Heart right ventricle (tissue), 16 donors: ENCODE measurements around the gene MRPL23. TPM values are rescaled to one million over a fixed set of nuclear protein-coding genes. Genes with fewer than 3 reads are reported as not detected.

Source experiments
- ATAC-seq, 8 donors: fragments of 200-7000 bp; cut with Tn5 transposase; one replicate each; pipeline ENCODE4 v1.9.1; 2020; ENCODE audit warnings: mild to moderate bottlenecking in 8 of 8, moderate library complexity in 8 of 8, moderate number of reproducible peaks in 1 of 8
- DNase-seq, 2 donors: peaks; one replicate each; pipeline ENCODE4 v3.0.0-alpha.2; 2020
- H3K27ac ChIP-seq, 10 donors: fragments of 200-600 bp; sonication (generic) in 2 of 10; one replicate each; pipeline versions ENCODE4 v1.5.0 to v1.8.0; 2020 to 2022; ENCODE audit warnings: mild to moderate bottlenecking in 3 of 10
- H3K27me3 ChIP-seq, 7 donors: fragments of 200-600 bp; one replicate each; pipeline ENCODE4 v1.8.0; 2021 to 2022; ENCODE audit warnings: mild to moderate bottlenecking in 2 of 7
- H3K36me3 ChIP-seq, 9 donors: fragments of 200-600 bp; sonication (generic) in 1 of 9; one replicate each; pipeline versions ENCODE4 v1.5.0 to v1.8.0; 2020 to 2022; ENCODE audit warnings: mild to moderate bottlenecking in 2 of 9
- H3K4me1 ChIP-seq, 9 donors: fragments of 200-600 bp; sonication (generic) in 1 of 9; one replicate each; pipeline versions ENCODE4 v1.5.0 to v1.8.0; 2020 to 2022; ENCODE audit warnings: mild to moderate bottlenecking in 4 of 9
- H3K4me3 ChIP-seq, 10 donors: fragments of 200-600 bp; sonication (generic) in 2 of 10; one replicate each; pipeline versions ENCODE4 v1.5.0 to v1.8.0; 2020 to 2022; ENCODE audit warnings: mild to moderate bottlenecking in 7 of 10, moderate library complexity in 2 of 10
- H3K9me3 ChIP-seq, 11 donors: fragments of 200-600 bp in 10 of 11; sonication (generic) in 2 of 11; one replicate each; pipeline versions ENCODE4 v1.5.0 to v1.8.0; 2013 to 2022; ENCODE audit warnings: mild to moderate bottlenecking in 2 of 11, control low read depth in 1 of 11, moderate library complexity in 1 of 11
- WGBS, 2 donors: extraction: QIAGEN DNeasy Blood & Tissue Kit; methylation state at CpG; one replicate each; pipeline ENCODE4 v1.1.7; 2013; ENCODE audit warnings: inconsistent platforms in 1 of 2; 5-methylcytosine and 5-hydroxymethylcytosine counted together
- intact Hi-C, 10 donors: fragments of 100-400 bp; cut with DNase I; formaldehyde crosslinking; loops; one replicate each; pipeline versions ENCODE4 v1.11.1 to v1.14.2; 2022
- polyA plus RNA-seq, 2 donors: library from polyadenylated mRNA; stranded (reverse); fragments of 200-250 nt; gene quantifications; one replicate each; pipeline ENCODE4 v1.2.3, GENCODE V29; 2013
- total RNA-seq, 10 donors: library from RNA; stranded (reverse); fragmentation: NEBNext Ultra II Directional in 3 of 10; extraction: Animal tissue kit (Norgen Biotek cat#: 25700) in 3 of 10; gene quantifications; one replicate each; pipeline versions ENCODE4 v1.2.1 to v1.2.4, GENCODE V29; 2021 to 2023
- TF ChIP-seq, protein P1 (sequence below), 9 donors: fragments of 200-600 bp; sonication (generic) in 2 of 9; IDR thresholded peaks; one replicate each; pipeline versions ENCODE4 v1.5.0 to v1.8.0; 2021 to 2022; ENCODE audit warnings: antibody characterized with exemption in 9 of 9, mild to moderate bottlenecking in 5 of 9, moderate library complexity in 1 of 9
- donor health status: Arrhythmogenic right ventricular cardiomyopathy.
- donor health status: ischemic (EF 13 %, LVEDD 7.1; RV severe dilation, severe dysfunction).
- donor health status: healthy with polysubstance abuse.
- donor health status: DM: no; HTN: yes; CAD: no.
- donor health status: DM: no; HTN: no; CAD: no.
- donor health status: ischemic (EF 25% LVEDD 6.9; RV normal size, moderate dysfunction).
- donor health status: ischemic (EF 25% LVEDD 5.7; RV mildly dilated, moderate dysfunction).
- donor health status: healthy.
- donor health status: DM: yes; HTN: yes; CAD: no.
- donor health status: Ischemic cardiomyopathy.
- donor health status: ischemic (EF 35%, LVEDD 5.7; RV mildly dilated, moderate dysfunction).
- donor health status: nonischemic (EF 11% LVEDD 7.7; RV severe dilation, severe dysfunction).
- donor health status: DM: yes; HTN: yes; CAD: no.
- donor health status: PGD.
- donor health status: ischemic (EF 29% LVEDD 5.4; RV normal size, mild dysfunction).
- donor health status: nonischemic (EF 23%, LVEDD 6.1; RV moderate dilation, normal function).

The MRPL23 gene
- total and polyA plus RNA-seq, 12 donors, result 45.9 to 356 (median 80.7) TPM

DNA sequence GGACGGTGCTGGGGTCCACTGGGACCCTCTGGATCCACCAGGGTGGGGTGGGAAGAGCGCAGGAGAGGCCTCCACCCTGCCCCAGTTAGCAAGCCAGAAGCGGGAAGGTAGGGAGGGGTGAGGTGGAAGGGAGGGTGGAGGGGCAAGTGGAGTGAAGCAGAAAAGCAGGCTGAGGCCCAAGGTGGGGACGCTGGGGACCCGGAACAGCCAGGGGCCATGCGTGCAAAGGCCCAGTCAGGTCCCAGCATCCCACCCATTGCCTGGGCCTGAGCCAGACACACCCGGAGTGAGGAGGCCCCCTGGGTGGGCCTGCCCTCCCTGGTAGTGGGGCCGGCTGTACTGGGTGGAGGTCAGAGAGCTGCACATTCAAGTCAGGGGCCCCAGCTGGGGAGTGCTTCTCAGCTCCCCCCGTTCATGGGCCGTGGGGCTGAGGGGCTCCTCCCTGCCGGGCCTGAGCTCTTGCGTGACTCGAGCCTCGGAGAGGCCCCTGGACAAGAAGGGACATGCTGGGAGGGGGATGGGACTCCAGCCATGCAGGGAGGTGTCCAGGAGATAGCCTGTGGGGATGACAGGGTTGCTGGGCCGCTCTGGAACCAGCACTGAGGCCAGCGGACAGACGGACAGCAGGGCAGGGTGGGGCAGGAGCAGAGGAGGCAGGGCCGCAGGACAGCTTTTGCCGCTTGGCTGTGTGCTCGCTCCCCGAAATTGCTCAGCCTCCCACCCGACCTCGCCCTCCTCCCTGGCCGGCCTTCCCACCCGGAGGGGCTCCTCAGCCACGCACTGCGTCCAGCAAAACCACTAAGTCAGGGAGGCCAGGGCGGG is 19.9 kb upstream of the MRPL23 start:
- DNase-seq, result no peak
- Histone ChIP-seq H3K27ac (peak overlapping the region; percentile 49 to 94 (median 71)), H3K27me3 (no peaks in the 10 kb centered on the region), H3K4me1 (peaks cover 11 to 86% (median 48%) of the 10 kb centered on the region in 9 donors), H3K4me3 (no peak overlapping the region), H3K36me3 (no peaks in the 10 kb centered on the region), H3K9me3 (no peaks in the 10 kb centered on the region)
- 57 to 60% methylated on average over 28 of the region's 28 CpGs for WGBS, 2 donors
- intact Hi-C loops, result loop anchor here in 1 of 10 donors (2.0 kb wide), 1 partner anchor 18 kb away; no protein-coding TSS in a partner anchor
- TF ChIP-seq, protein P1, sequence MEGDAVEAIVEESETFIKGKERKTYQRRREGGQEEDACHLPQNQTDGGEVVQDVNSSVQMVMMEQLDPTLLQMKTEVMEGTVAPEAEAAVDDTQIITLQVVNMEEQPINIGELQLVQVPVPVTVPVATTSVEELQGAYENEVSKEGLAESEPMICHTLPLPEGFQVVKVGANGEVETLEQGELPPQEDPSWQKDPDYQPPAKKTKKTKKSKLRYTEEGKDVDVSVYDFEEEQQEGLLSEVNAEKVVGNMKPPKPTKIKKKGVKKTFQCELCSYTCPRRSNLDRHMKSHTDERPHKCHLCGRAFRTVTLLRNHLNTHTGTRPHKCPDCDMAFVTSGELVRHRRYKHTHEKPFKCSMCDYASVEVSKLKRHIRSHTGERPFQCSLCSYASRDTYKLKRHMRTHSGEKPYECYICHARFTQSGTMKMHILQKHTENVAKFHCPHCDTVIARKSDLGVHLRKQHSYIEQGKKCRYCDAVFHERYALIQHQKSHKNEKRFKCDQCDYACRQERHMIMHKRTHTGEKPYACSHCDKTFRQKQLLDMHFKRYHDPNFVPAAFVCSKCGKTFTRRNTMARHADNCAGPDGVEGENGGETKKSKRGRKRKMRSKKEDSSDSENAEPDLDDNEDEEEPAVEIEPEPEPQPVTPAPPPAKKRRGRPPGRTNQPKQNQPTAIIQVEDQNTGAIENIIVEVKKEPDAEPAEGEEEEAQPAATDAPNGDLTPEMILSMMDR (IDR thresholded peaks at IDR 0.05), result no peak
- peak in 7 of 8 donors; percentile 5 to 37 (median 22) for ATAC-seq

- ATAC-seq (peak in 5 of 8 donors; percentile 1 to 14 (median 9)), DNase-seq (no peak)
- no peaks in the 10 kb centered on the region for H3K9me3 ChIP-seq
- no peak overlapping the region for H3K4me3 ChIP-seq
- H3K27me3 ChIP-seq, result no peaks in the 10 kb centered on the region
- WGBS, 2 donors, result 62 to 74% methylated on average over 20 of the region's 20 CpGs
- peaks cover 5 to 79% (median 42%) of the 10 kb centered on the region in 9 donors for H3K4me1 ChIP-seq
- TF ChIP-seq, protein P1 (IDR thresholded peaks at IDR 0.05), result no peak
- intact Hi-C loops, result loop anchor here in 1 of 10 donors (2.0 kb wide), 1 partner anchor 19 kb away; no protein-coding TSS in a partner anchor
- peak overlapping the region; percentile 49 to 94 (median 71) for H3K27ac ChIP-seq
- H3K36me3 ChIP-seq, result no peaks in the 10 kb centered on the region
Observed at GRCh38 chr11:1927848-1928469, 19.2 kb upstream of the MRPL23 start.

DNA sequence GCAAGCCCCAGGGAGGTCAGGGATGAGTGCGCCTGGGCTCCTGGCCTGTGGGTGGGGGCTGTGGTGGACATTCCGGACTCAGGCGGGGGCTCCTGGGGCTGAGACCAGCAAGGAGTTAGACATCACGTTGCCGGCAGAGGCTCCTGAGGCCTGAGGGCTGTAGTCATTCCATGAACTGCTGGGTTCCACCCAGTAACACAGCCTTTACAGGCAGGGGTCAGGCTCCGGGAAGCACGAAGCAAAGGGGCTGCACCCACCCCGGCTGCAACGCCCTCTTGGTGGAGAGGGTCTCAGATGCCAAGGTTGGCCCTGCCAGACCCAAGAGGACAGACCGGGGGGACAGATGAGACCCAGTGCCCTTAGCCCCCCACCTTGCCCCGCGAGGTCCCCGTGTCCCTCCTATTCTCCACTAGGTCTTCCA is 18.7 kb upstream of the MRPL23 start:
- Histone ChIP-seq H3K36me3 (no peaks in the 10 kb centered on the region), H3K27me3 (no peaks in the 10 kb centered on the region), H3K9me3 (no peaks in the 10 kb centered on the region), H3K27ac (peak overlapping the region in 9 of 10 donors; percentile 49 to 94 (median 72)), H3K4me3 (no peak overlapping the region), H3K4me1 (peaks cover 5 to 74% (median 39%) of the 10 kb centered on the region in 9 donors)
- WGBS, 2 donors, result 86 to 87% methylated on average over 13 of the region's 13 CpGs
- ATAC-seq, result no peak
- no peak for DNase-seq
- intact Hi-C loops, result no loop called here
- TF ChIP-seq, protein P1 (IDR thresholded peaks at IDR 0.05), result no peak

DNA sequence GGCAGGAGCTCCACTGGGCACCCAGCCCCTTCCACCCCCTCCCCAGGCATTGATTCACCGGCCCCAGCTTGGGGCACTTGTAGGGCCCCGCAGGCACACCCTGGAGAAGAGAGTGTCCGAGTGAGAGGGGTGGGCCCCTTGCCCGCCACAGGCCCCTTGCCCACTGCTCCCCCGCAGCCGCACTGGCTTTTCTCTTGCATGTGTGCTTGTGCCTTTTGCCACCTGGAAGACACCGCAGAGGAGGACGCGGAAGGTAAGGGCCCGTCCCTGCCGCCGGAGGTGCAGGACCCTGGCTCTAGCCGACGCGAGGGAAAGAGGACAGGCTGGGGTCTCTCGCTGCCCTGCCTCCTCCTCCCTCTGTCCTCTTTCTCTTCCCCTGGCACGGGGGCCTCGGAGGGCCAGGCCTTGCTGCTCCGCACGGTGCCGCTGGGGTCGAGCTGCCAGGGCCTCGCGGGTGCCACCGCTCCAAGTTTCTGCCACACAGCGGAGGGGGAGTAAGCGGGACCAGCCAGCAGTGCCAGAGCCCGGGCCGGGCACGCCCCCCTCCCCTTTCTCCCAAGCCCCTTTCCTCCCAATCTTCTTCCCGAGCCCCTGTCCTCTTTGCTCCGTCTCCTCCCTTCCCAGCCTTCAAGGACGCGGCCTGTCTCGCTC is 18.1 kb upstream of the MRPL23 start:
- Histone ChIP-seq H3K27me3 (no peaks in the 10 kb centered on the region), H3K27ac (peak overlapping the region in 3 of 10 donors; percentile 64 to 94 (median 70)), H3K4me3 (no peak overlapping the region), H3K9me3 (no peaks in the 10 kb centered on the region), H3K36me3 (no peaks in the 10 kb centered on the region), H3K4me1 (peaks cover 5 to 68% (median 39%) of the 10 kb centered on the region in 9 donors)
- DNase-seq (no peak), ATAC-seq (no peak)
- intact Hi-C loops, result no loop called here
- TF ChIP-seq, protein P1 (IDR thresholded peaks at IDR 0.05), result no peak
- 93 to 95% methylated on average over 35 of the region's 35 CpGs for WGBS, 2 donors
